Loucy (cell line): Measurements from ENCODE around the gene CD300E.

ENCODE experiments used
- EZH2phosphoT487 ChIP-seq: fragments of 200-600 bp; IDR thresholded peaks from 2 replicates; pipeline ENCODE4 v1.6.1; 2018; ENCODE audit warnings: antibody characterized with exemption, mild to moderate bottlenecking, moderate library complexity, borderline replicate concordance
- TF ChIP-seq, protein P1 (sequence below): fragments of 200-600 bp; sonication (generic); conservative IDR thresholded peaks from 2 replicates; pipeline ENCODE4 v1.5.1; 2014; ENCODE audit warnings: mild to moderate bottlenecking, antibody characterized with exemption, low read length

DNA sequence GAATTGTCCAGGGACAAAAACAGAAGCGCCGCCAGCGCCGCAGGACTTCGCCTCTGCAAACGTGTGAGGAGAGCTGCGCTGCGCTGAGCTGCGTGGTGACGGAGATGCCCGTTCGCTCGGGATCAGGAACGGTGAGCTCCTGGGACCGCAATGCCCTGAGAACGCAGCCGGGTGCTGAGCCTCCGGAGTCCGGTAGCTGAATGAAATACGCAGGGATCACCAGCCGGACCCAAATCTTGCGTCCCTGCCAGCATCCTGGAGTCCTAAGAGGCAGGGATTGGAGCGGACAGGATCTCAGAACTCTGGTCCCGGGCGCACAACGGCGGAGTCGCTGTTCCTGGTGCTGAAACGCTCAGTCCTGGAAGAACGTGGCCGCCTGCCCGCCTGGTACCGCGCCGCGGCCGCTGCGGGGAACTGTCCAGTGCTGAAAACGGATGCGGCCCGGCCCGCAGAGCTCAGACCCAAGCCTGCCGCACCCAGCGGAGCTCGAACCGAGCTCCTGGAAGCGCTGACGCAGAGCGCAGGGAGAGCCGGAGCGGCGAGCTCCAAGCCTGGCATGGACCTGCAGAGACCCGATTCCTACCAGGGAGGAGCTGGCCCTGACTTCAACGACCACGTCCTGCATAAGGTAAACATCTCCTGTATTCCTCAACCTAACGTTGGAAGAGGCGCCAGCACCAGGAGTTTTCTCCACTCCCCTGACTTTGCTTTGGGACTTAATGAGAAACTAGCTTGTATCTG, 47.7 kb upstream of the CD300E start:
- TF ChIP-seq, protein P1, sequence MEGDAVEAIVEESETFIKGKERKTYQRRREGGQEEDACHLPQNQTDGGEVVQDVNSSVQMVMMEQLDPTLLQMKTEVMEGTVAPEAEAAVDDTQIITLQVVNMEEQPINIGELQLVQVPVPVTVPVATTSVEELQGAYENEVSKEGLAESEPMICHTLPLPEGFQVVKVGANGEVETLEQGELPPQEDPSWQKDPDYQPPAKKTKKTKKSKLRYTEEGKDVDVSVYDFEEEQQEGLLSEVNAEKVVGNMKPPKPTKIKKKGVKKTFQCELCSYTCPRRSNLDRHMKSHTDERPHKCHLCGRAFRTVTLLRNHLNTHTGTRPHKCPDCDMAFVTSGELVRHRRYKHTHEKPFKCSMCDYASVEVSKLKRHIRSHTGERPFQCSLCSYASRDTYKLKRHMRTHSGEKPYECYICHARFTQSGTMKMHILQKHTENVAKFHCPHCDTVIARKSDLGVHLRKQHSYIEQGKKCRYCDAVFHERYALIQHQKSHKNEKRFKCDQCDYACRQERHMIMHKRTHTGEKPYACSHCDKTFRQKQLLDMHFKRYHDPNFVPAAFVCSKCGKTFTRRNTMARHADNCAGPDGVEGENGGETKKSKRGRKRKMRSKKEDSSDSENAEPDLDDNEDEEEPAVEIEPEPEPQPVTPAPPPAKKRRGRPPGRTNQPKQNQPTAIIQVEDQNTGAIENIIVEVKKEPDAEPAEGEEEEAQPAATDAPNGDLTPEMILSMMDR, result no peak
- no peak for TF ChIP-seq EZH2phosphoT487
